Neural cell (in vitro differentiated cells): ENCODE measurements around the gene CPEB1.

Source experiments
- EZH2 ChIP-seq: fragments of 200-600, 300-800 bp; shearing (Covaris generic), sonication (generic); IDR thresholded peaks from 2 replicates; pipeline ENCODE4 v1.6.1; 2014; ENCODE audit warnings: antibody characterized with exemption, low read length, borderline replicate concordance, mild to moderate bottlenecking; ENCODE audit not compliant: insufficient read depth, poor library complexity, severe bottlenecking
- RAD21 ChIP-seq: fragments of 450-650 bp; conservative IDR thresholded peaks from 2 replicates; pipeline ENCODE4 v1.6.1; 2014; ENCODE audit warnings: antibody characterized with exemption, mild to moderate bottlenecking, moderate library complexity
- TAF1 ChIP-seq: IDR thresholded peaks from 2 replicates; pipeline ENCODE4 v1.6.1; 2012; ENCODE audit warnings: low read depth
- TF ChIP-seq, protein P1 (sequence below): fragments of 450-650 bp; IDR thresholded peaks from 2 replicates; pipeline ENCODE4 v1.5.1; 2014; ENCODE audit warnings: antibody characterized with exemption, mild to moderate bottlenecking, moderate library complexity; ENCODE audit not compliant: poor library complexity, severe bottlenecking

DNA sequence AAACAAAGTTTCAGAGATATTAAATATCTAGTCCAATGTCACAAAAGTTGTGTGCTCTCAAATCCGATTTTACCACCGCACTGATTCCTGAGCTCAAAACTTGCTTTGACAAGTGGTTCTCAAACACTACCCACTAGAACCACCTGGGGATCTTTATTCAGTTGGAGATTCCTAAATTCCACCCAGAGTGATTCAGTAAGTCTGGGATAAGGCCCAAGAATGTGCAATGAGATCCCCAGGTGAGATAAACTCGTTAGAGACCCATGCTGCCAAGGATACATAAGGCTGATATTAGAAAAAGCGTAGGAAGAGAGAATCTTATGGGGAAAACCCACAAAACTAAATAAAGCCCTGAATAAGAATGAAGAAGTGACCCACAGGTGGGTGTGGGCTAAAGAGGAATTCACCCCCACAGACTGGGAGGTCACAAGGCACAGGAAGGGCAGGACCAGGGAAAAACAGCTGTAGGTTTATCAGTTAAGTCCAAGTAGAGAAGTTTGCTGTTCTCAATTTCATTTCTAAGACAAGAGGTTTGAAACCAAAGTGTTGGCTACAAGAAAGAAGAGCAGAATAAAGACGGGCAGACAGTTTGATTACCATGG, 95.4 kb downstream of the CPEB1 start:
- TF ChIP-seq, protein P1, sequence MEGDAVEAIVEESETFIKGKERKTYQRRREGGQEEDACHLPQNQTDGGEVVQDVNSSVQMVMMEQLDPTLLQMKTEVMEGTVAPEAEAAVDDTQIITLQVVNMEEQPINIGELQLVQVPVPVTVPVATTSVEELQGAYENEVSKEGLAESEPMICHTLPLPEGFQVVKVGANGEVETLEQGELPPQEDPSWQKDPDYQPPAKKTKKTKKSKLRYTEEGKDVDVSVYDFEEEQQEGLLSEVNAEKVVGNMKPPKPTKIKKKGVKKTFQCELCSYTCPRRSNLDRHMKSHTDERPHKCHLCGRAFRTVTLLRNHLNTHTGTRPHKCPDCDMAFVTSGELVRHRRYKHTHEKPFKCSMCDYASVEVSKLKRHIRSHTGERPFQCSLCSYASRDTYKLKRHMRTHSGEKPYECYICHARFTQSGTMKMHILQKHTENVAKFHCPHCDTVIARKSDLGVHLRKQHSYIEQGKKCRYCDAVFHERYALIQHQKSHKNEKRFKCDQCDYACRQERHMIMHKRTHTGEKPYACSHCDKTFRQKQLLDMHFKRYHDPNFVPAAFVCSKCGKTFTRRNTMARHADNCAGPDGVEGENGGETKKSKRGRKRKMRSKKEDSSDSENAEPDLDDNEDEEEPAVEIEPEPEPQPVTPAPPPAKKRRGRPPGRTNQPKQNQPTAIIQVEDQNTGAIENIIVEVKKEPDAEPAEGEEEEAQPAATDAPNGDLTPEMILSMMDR = no peak
- no peak for TF ChIP-seq RAD21
- no peak for TF ChIP-seq TAF1
- no peak for TF ChIP-seq EZH2
